Colonic mucosa (tissue), 4 donors: Measurements from ENCODE around the gene CACNA1S. TPM values are rescaled to one million over a fixed set of nuclear protein-coding genes. Genes with fewer than 3 reads are reported as not detected.

Experiments used
- DNase-seq: peaks from one replicate; pipeline ENCODE4 v3.0.0-alpha.2; 2020
- H3K27ac ChIP-seq: fragments of 200-600 bp; one replicate; pipeline ENCODE4 v1.8.0; 2021
- H3K27me3 ChIP-seq: fragments of 200-600 bp; one replicate; pipeline ENCODE4 v1.8.0; 2021
- H3K36me3 ChIP-seq: fragments of 200-600 bp; one replicate; pipeline ENCODE4 v1.8.0; 2021
- H3K4me1 ChIP-seq: fragments of 200-600 bp; one replicate; pipeline ENCODE4 v1.8.0; 2021; ENCODE audit warnings: mild to moderate bottlenecking
- H3K4me3 ChIP-seq: fragments of 200-600 bp; one replicate; pipeline ENCODE4 v1.8.0; 2021
- H3K9ac ChIP-seq, 2 donors: one replicate each; pipeline ENCODE4 v1.7.0; 2013; ENCODE audit warnings: control low read depth in 2 of 2, low read depth in 2 of 2, low read length in 2 of 2
- H3K9me3 ChIP-seq: fragments of 200-600 bp; one replicate; pipeline ENCODE4 v1.8.0; 2021
- CTCF ChIP-seq: fragments of 200-600 bp; IDR thresholded peaks from one replicate; pipeline ENCODE4 v1.8.0; 2022; ENCODE audit warnings: antibody characterized with exemption, mild to moderate bottlenecking
- intact Hi-C: fragments of 100-400 bp; cut with DNase I; formaldehyde crosslinking; loops from one replicate; pipeline ENCODE4 v1.14.1; 2022
- total RNA-seq, 2 donors: library from RNA; stranded (reverse); fragmentation: NEBNext Ultra II Directional in 1 of 2; extraction: Animal tissue kit (Norgen Biotek cat#: 25700) in 1 of 2; gene quantifications; one replicate each; pipeline ENCODE4 v1.2.1, GENCODE V29; 2021
- donor health status: healthy.
- donor health status: DM: no; HTN: no; CAD: no.
- donor health status: DM: no; HTN: no; CAD: no.

Gene CACNA1S
- total RNA-seq, 2 donors from 2014 or later, result not detected

- Histone ChIP-seq H3K9me3 (no peaks in the 10 kb centered on the region), H3K36me3 (no peaks in the 10 kb centered on the region), H3K27me3 (peaks cover 5% of the 10 kb centered on the region), H3K4me3 (peak overlapping the region; percentile 51), H3K9ac (peak overlapping the region; percentile 58 to 77), H3K27ac (no peak overlapping the region), H3K4me1 (no peaks in the 10 kb centered on the region)
- intact Hi-C loops, result loop anchor here (1.0 kb wide), 1 partner anchor 143 kb away; no protein-coding TSS in a partner anchor
- peak; percentile 93 for DNase-seq
- peak; percentile 69 for TF ChIP-seq CTCF
Observed at GRCh38 chr1:201114245-201115131, 2.3 kb upstream of the CACNA1S start.

- peak overlapping the region; percentile 51 for H3K4me3 ChIP-seq
Observed at GRCh38 chr1:201113451-201114244, 1.4 kb upstream of the CACNA1S start.

GRCh38 chr1:201112926-201113325 is 700 bp upstream of the CACNA1S start:
- intact Hi-C loops, result no loop called here

More at GRCh38 chr1:201113451-201114244, 1.4 kb upstream of the CACNA1S start:
- no peak overlapping the region for H3K27ac ChIP-seq
- no peak for DNase-seq
- H3K27me3 ChIP-seq, result peaks cover 5% of the 10 kb centered on the region
- H3K9ac ChIP-seq, result no peak overlapping the region
- intact Hi-C loops, result loop anchor here (1.0 kb wide), 1 partner anchor 142 kb away; no protein-coding TSS in a partner anchor
- H3K36me3 ChIP-seq, result no peaks in the 10 kb centered on the region
- no peaks in the 10 kb centered on the region for H3K9me3 ChIP-seq
- H3K4me1 ChIP-seq, result no peaks in the 10 kb centered on the region
- TF ChIP-seq CTCF, result no peak

GRCh38 chr1:201111672-201112071 is 554 bp downstream of the CACNA1S start:
- no peaks in the 10 kb centered on the region for H3K4me1 ChIP-seq
- peaks cover 5% of the 10 kb centered on the region for H3K27me3 ChIP-seq
- H3K9ac ChIP-seq, result no peak overlapping the region
- no peak for DNase-seq
- no peaks in the 10 kb centered on the region for H3K36me3 ChIP-seq
- no peak overlapping the region for H3K4me3 ChIP-seq
- no peaks in the 10 kb centered on the region for H3K9me3 ChIP-seq
- no peak for TF ChIP-seq CTCF
- H3K27ac ChIP-seq, result no peak overlapping the region
- intact Hi-C loops, result no loop called here

More at GRCh38 chr1:201112926-201113325, 700 bp upstream of the CACNA1S start:
- H3K9ac ChIP-seq, result no peak overlapping the region
- no peak for DNase-seq
- H3K27ac ChIP-seq, result no peak overlapping the region
- TF ChIP-seq CTCF, result no peak
- H3K27me3 ChIP-seq, result peaks cover 5% of the 10 kb centered on the region
- H3K4me1 ChIP-seq, result no peaks in the 10 kb centered on the region
- H3K9me3 ChIP-seq, result no peaks in the 10 kb centered on the region
- no peaks in the 10 kb centered on the region for H3K36me3 ChIP-seq
- no peak overlapping the region for H3K4me3 ChIP-seq

- Histone ChIP-seq H3K36me3 (no peaks in the 10 kb centered on the region), H3K9me3 (no peaks in the 10 kb centered on the region), H3K4me1 (no peaks in the 10 kb centered on the region), H3K27ac (no peak overlapping the region), H3K9ac (no peak overlapping the region), H3K4me3 (no peak overlapping the region), H3K27me3 (peaks cover 5% of the 10 kb centered on the region)
- DNase-seq, result no peak
- TF ChIP-seq CTCF, result no peak
- intact Hi-C loops, result no loop called here
Observed at GRCh38 chr1:201111156-201111555, 1.1 kb downstream of the CACNA1S start.
